GM12875 (cell line): ENCODE results near the gene RIPOR3.

Experiments used
- H3K4me3 ChIP-seq: one replicate; pipeline ENCODE4 v1.5.1; 2011; ENCODE audit warnings: low read depth, low read length, control low read depth
- CTCF ChIP-seq: IDR thresholded peaks from 2 replicates; pipeline ENCODE4 v1.5.1; 2011; ENCODE audit warnings: low read depth, mild to moderate bottlenecking, control low read depth, inconsistent platforms, low read length, moderate library complexity, borderline replicate concordance; ENCODE audit not compliant: insufficient read depth

RIPOR3 gene

GRCh38 chr20:50568549-50568942 lies 122.8 kb downstream of the RIPOR3 start:
- no peak overlapping the region for H3K4me3 ChIP-seq
- TF ChIP-seq CTCF = no peak

DNA sequence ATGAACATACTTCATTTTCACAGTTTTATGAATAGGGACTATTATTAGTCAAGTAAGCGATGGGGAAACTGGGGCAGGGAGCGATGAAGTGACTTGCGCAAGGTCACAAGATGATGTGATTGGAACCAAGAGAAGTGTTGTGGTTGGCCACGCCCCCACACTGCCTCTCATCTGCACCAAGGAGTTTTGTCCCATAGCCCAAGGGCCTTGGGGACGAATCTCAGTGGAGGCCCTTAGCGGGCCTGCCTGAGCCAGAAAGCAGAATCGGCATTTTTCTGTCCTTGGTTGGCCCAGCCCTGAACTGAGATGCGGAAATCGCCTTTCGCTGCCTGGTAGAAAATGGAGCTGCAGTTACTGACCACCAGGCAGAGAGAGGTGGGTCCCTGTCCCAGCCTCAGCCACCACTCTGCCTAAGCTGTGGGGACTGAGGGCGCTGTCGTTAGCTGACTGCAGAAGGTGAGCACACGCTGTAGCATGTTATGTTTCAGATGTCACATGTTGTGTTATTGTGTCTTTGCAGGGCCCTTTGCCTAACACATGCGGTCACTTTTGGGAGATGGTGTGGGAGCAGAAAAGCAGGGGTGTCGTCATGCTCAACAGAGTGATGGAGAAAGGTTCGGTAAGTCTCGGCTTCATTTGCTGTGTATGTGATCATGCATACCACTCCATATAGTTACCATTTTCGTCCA lies 123.3 kb downstream of the RIPOR3 start:
- no peak for TF ChIP-seq CTCF
- H3K4me3 ChIP-seq = no peak overlapping the region

GRCh38 chr20:50565871-50566270 lies 125.5 kb downstream of the RIPOR3 start:
- H3K4me3 ChIP-seq = no peak overlapping the region
- TF ChIP-seq CTCF = no peak

DNA sequence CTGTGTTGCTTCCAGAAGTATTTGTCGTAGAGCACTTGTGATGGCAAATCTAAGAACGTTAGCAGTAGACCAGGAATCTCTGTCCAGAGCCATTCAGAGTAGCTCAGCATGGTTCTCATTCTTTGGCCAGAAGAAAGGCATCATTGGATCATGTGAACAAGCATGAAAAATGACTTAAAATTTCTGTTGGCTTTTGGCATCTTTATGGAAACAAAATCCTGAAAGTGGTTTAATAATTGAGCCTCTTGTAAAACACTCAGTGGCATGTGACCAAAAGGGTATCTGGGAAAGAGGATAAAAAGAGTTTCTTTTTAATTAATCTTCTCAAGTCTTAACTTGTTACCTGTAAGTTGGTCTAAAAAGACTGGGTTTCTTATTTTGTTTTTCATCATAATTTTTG lies 126.0 kb downstream of the RIPOR3 start:
- H3K4me3 ChIP-seq = no peak overlapping the region
- no peak for TF ChIP-seq CTCF

DNA sequence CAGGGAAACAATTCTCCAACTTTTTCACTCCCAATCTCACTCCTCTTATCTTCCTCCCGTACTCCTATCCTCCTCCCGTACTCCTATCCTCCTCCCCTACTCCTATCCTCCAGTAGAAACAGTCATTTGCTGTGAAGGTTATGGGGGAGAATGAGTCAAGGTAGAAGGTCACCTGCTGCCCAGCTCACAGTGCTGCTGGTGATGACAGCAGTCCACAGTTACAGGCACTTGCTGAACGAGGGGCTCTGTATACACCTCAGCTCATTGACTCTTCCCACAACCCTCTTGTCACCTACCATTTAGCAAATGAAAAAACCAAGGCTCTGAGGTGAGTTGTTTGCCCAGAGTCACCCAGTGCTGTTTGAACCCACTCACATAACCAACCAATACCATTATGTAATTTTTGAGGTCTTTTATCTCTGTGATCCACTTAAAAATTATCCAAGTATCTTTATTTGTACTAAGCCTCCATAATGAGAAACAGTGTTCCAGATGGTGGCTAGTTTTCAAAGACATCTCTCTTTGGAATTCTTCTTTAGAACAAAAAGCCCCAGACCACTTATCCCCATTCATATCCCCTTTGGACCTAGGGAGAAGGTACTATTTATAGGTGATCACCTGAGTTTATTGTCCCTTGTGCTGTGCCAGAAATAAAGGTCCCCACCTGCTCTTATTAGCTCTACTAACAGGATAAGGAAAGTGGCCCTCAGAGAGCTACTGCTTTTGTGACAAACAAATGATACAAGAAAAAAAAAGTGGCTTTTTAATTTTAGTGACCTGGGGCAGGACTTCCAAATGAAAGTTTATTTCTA lies 128.0 kb downstream of the RIPOR3 start:
- H3K4me3 ChIP-seq = no peak overlapping the region
- no peak for TF ChIP-seq CTCF

DNA sequence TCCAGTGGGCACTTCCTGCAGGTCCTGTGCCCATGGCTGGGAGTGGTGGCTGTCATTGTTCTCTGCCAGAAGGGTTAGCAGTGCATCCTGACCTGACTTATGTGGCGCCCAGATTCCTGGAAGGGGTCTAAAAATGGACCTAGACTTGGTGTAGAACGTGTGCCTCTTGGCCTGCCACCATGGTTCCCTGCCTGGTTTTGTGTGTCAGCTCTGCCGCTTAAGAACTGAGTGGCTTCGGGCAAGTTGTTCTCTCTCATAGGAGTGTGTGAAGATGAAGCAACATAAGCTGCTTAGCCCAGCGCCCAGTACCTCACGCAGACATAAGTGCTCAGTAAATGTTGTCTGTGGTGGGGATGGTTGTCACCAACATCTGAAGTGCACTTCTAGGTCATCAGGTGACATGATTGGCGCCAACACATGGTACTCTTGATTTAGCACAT lies 129.1 kb downstream of the RIPOR3 start:
- H3K4me3 ChIP-seq = no peak overlapping the region
- TF ChIP-seq CTCF = no peak
